KMS-11 (cell line): ENCODE data around the gene TXLNG.

Experiments used
- H2AFZ ChIP-seq: fragments of 200-600 bp; sonication (generic); 2 replicates; pipeline ENCODE4 v1.6.1; 2016; ENCODE audit warnings: antibody characterized with exemption, mixed run types, low read depth
- H3K27ac ChIP-seq: fragments of 200-600 bp; sonication (generic); 2 replicates; pipeline ENCODE4 v1.6.1; 2016; ENCODE audit warnings: mild to moderate bottlenecking, mixed run types
- H3K27me3 ChIP-seq: fragments of 200-600 bp; sonication (generic); 2 replicates; pipeline ENCODE4 v1.6.1; 2017; ENCODE audit warnings: mild to moderate bottlenecking, low read depth, mixed run types, moderate library complexity; ENCODE audit not compliant: insufficient read depth
- H3K36me3 ChIP-seq: fragments of 200-600 bp; sonication (generic); 2 replicates; pipeline ENCODE4 v1.6.1; 2017; ENCODE audit warnings: mild to moderate bottlenecking, mixed run types; ENCODE audit not compliant: insufficient read depth
- H3K4me1 ChIP-seq: fragments of 200-600 bp; sonication (generic); 2 replicates; pipeline ENCODE4 v1.6.1; 2016; ENCODE audit warnings: mild to moderate bottlenecking, low read depth, mixed run types; ENCODE audit not compliant: poor library complexity, severe bottlenecking
- H3K4me2 ChIP-seq: fragments of 200-600 bp; sonication (generic); 2 replicates; pipeline ENCODE4 v1.7.0; 2016; ENCODE audit warnings: mild to moderate bottlenecking, mixed run types
- H3K4me3 ChIP-seq: fragments of 200-600 bp; sonication (generic); IDR thresholded peaks from 2 replicates; pipeline ENCODE4 v1.6.1; 2017; ENCODE audit warnings: low read depth, low read length, mixed read lengths; ENCODE audit not compliant: insufficient read depth
- H3K79me2 ChIP-seq: fragments of 200-600 bp; sonication (generic); 2 replicates; pipeline ENCODE4 v1.6.1; 2016; ENCODE audit warnings: low read depth, mixed run types; ENCODE audit not compliant: insufficient read depth
- H3K9ac ChIP-seq: fragments of 200-600 bp; sonication (generic); 2 replicates; pipeline ENCODE4 v1.6.1; 2016; ENCODE audit warnings: mild to moderate bottlenecking, mixed run types
- H4K20me1 ChIP-seq: fragments of 200-600 bp; sonication (generic); 2 replicates; pipeline ENCODE4 v1.6.1; 2016; ENCODE audit warnings: mild to moderate bottlenecking, mixed run types; ENCODE audit not compliant: insufficient read depth
- CTCF ChIP-seq: fragments of 200-600 bp; sonication (generic); conservative IDR thresholded peaks from 2 replicates; pipeline ENCODE4 v1.6.1; 2017; ENCODE audit warnings: low read depth, mild to moderate bottlenecking, antibody characterized with exemption, low read length, moderate library complexity, mixed read lengths

The TXLNG gene

GRCh38 chrX:16832301-16832700, 46.0 kb downstream of the TXLNG start:
- Histone ChIP-seq H2AFZ (no peak overlapping the region), H3K4me1 (no peaks in the 10 kb centered on the region), H4K20me1 (no peaks in the 10 kb centered on the region), H3K4me3 (no peak overlapping the region), H3K27me3 (no peaks in the 10 kb centered on the region), H3K4me2 (no peak overlapping the region), H3K36me3 (no peaks in the 10 kb centered on the region), H3K79me2 (no peaks in the 10 kb centered on the region), H3K9ac (no peak overlapping the region), H3K27ac (no peak overlapping the region)
- TF ChIP-seq CTCF: no peak

GRCh38 chrX:16834806-16835205, 48.5 kb downstream of the TXLNG start:
- Histone ChIP-seq H3K27ac (no peak overlapping the region), H4K20me1 (no peaks in the 10 kb centered on the region), H3K4me3 (no peak overlapping the region), H3K4me1 (peaks cover 6% of the 10 kb centered on the region), H3K36me3 (no peaks in the 10 kb centered on the region), H3K4me2 (no peak overlapping the region), H3K79me2 (no peaks in the 10 kb centered on the region), H3K9ac (no peak overlapping the region), H2AFZ (no peak overlapping the region), H3K27me3 (no peaks in the 10 kb centered on the region)
- TF ChIP-seq CTCF: no peak

- peak; percentile 31; the same call in 1 of the 2 replicates for TF ChIP-seq CTCF
- Histone ChIP-seq H3K27me3 (no peaks in the 10 kb centered on the region), H4K20me1 (no peaks in the 10 kb centered on the region), H3K4me1 (peaks cover 6% of the 10 kb centered on the region), H3K79me2 (no peaks in the 10 kb centered on the region), H3K4me3 (no peak overlapping the region), H3K36me3 (no peaks in the 10 kb centered on the region), H3K27ac (no peak overlapping the region), H3K4me2 (no peak overlapping the region), H2AFZ (no peak overlapping the region), H3K9ac (no peak overlapping the region)
These were observed 50.1 kb downstream of the TXLNG start for GRCh38 chrX:16836371-16836770.

GRCh38 chrX:16838202-16839066, 52.2 kb downstream of the TXLNG start:
- Histone ChIP-seq H3K36me3 (no peaks in the 10 kb centered on the region), H3K9ac (no peak overlapping the region), H3K4me2 (no peak overlapping the region), H4K20me1 (no peaks in the 10 kb centered on the region), H3K27me3 (no peaks in the 10 kb centered on the region), H2AFZ (no peak overlapping the region), H3K27ac (no peak overlapping the region), H3K4me1 (peaks cover 6% of the 10 kb centered on the region), H3K79me2 (no peaks in the 10 kb centered on the region), H3K4me3 (no peak overlapping the region)
- TF ChIP-seq CTCF: no peak
